ENCODE results near the gene FERMT2. TPM values are rescaled to one million over a fixed set of nuclear protein-coding genes. Genes with fewer than 3 reads are reported as not detected.

The FERMT2 gene
- total and polyA plus RNA-seq, 8 donors: 10.4 to 27.9 (median 16.6) TPM

DNA sequence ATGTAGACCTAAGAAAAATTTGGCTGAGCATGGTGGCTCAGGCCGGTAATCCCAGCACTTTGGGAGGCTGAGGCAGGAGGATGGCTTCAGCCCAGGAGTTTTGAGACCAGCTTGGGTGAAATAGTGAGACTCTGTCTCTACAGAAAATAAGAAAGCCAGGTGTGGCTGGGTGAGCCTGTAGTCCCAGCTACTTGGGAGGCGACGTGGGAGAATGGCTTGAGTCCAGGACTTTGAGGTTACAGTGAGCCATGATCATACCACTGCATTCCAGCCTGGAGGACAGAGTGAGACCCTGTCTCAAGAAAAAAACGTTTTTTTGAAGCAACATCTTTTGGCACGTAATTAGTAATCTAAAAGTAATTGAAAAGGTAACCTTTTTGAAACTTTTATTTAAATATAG is 70.9 kb downstream of the FERMT2 start:
- WGBS, 2 donors: 86 to 88% methylated on average over 5 of the region's 5 CpGs
- intact Hi-C loops (cut with DNase I): no loop called here

DNA sequence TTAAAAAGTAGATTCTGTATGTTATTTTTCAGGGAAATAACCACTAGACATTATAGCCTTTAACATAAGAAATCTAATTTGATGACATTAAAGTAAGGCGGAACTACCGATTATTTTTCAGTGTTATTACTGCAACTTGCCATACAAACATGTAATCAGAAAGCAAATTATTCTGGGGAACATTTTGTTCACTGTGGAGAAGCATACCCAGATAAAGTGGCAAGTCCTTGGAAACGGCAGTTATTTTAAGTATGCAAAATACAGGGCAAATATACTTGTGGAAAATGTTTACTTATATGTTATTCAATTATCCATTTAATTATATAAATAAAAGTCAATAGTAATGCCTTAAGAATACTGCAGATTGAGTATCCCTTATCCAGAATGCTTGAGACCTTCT is 71.9 kb downstream of the FERMT2 start:
- H3K9me3 ChIP-seq: no peaks in the 10 kb centered on the region
- peaks cover 0 to 8% (median 2%) of the 10 kb centered on the region in 3 donors for H3K36me3 ChIP-seq
- no peak for ATAC-seq
- H3K27me3 ChIP-seq: no peaks in the 10 kb centered on the region
- WGBS, 2 donors: 81 to 92% methylated on average over 3 of the region's 3 CpGs
- TF ChIP-seq CTCF (IDR thresholded peaks at IDR 0.05): no peak
- no peak for FAIRE-seq
- H3K4me1 ChIP-seq: no peaks in the 10 kb centered on the region
- intact Hi-C loops (cut with DNase I): no loop called here
- DNase-seq: no peak
- H3K4me3 ChIP-seq: no peak overlapping the region
- H3K27ac ChIP-seq: no peak overlapping the region

More for the DNA sequence above, 70.9 kb downstream of the FERMT2 start:
- ATAC-seq: no peak
- Histone ChIP-seq H3K4me1 (no peaks in the 10 kb centered on the region), H3K27me3 (no peaks in the 10 kb centered on the region), H3K9me3 (no peaks in the 10 kb centered on the region), H3K36me3 (no peaks in the 10 kb centered on the region), H3K4me3 (no peak overlapping the region), H3K27ac (no peak overlapping the region)
- no peak for FAIRE-seq
- DNase-seq: no peak
- TF ChIP-seq CTCF (IDR thresholded peaks at IDR 0.05): no peak

GRCh38 chr14:52878469-52878868 is 72.4 kb downstream of the FERMT2 start:
- no peak for TF ChIP-seq CTCF (IDR thresholded peaks at IDR 0.05)
- DNase-seq: no peak
- no peaks in the 10 kb centered on the region for H3K9me3 ChIP-seq
- intact Hi-C loops (cut with DNase I): no loop called here
- no peak overlapping the region for H3K27ac ChIP-seq
- H3K27me3 ChIP-seq: no peaks in the 10 kb centered on the region
- WGBS, 2 donors: 31 to 33% methylated on average over 3 of the region's 3 CpGs
- H3K4me3 ChIP-seq: no peak overlapping the region
- FAIRE-seq: no peak
- no peak for ATAC-seq
- H3K4me1 ChIP-seq: no peaks in the 10 kb centered on the region
- H3K36me3 ChIP-seq: peaks cover 0 to 10% (median 3%) of the 10 kb centered on the region in 3 donors

DNA sequence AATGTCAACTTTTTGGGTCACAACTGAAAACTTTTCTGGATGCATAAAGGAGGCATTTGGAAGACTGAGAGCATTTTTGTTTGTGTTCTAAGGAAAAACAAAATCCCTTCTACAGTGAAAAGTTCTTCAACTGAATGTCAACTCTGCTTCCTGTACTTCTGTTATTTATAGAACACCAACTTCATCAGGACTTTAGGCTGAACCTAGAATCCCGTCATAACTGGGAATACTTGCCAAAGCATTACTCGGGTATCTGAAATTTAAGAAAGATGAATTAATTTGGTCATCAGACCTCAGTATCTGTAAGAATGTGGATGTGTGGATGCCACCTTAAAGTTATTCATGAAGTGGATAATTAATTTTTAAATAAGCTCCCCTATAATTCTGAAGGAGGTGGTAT is 73.2 kb downstream of the FERMT2 start:
- DNase-seq: no peak
- no peak for FAIRE-seq
- Histone ChIP-seq H3K9me3 (no peaks in the 10 kb centered on the region), H3K4me3 (no peak overlapping the region), H3K4me1 (no peaks in the 10 kb centered on the region), H3K27me3 (no peaks in the 10 kb centered on the region), H3K36me3 (peaks cover 0 to 19% (median 8%) of the 10 kb centered on the region in 3 donors), H3K27ac (no peak overlapping the region)
- ATAC-seq: no peak
- no peak for TF ChIP-seq CTCF (IDR thresholded peaks at IDR 0.05)
- intact Hi-C loops (cut with DNase I): no loop called here
- WGBS, 2 donors: 75 to 88% methylated on average over 2 of the region's 2 CpGs

- ATAC-seq (no peak), DNase-seq (no peak), FAIRE-seq (no peak)
- 58 to 64% methylated on average over 2 of the region's 2 CpGs for WGBS, 2 donors
- H3K9me3 ChIP-seq: no peaks in the 10 kb centered on the region
- H3K27me3 ChIP-seq: no peaks in the 10 kb centered on the region
- intact Hi-C loops (cut with DNase I): no loop called here
- no peak overlapping the region for H3K4me3 ChIP-seq
- H3K27ac ChIP-seq: no peak overlapping the region
- TF ChIP-seq CTCF (IDR thresholded peaks at IDR 0.05): no peak
- H3K36me3 ChIP-seq: peaks cover 0 to 25% (median 11%) of the 10 kb centered on the region in 3 donors
- H3K4me1 ChIP-seq: no peaks in the 10 kb centered on the region
Observed at GRCh38 chr14:52876806-52877205, 74.0 kb downstream of the FERMT2 start.
